ENCODE data around the gene DPP8. TPM values are rescaled to one million over a fixed set of nuclear protein-coding genes. Genes with fewer than 3 reads are reported as not detected.
"Not testable (repeated sequence)": the region's sequence is repeated elsewhere in the genome, so short reads cannot be mapped to it uniquely, and the experiment has no call there.

DPP8 gene
- total RNA-seq, 2 experiments from 2014 or later = 48.7 to 52.2 TPM

GRCh38 chr15:65401611-65402240 is 115.8 kb downstream of the DPP8 start:
- POLR2A ChIA-PET = no interaction called here
- H3K27ac Mint-ChIP-seq = no peak overlapping the region
- DNase-seq = no peak
- peaks cover 45% of the 10 kb centered on the region for H3K27me3 Mint-ChIP-seq
- ATAC-seq (ENCODE audit: low read depth) = no peak
- H3K9me3 Mint-ChIP-seq = no peaks in the 10 kb centered on the region
- no peak overlapping the region for H3K4me3 Mint-ChIP-seq
- H3K4me1 Mint-ChIP-seq = peaks cover 5% of the 10 kb centered on the region
- H3K36me3 Mint-ChIP-seq = no peaks in the 10 kb centered on the region

DNA sequence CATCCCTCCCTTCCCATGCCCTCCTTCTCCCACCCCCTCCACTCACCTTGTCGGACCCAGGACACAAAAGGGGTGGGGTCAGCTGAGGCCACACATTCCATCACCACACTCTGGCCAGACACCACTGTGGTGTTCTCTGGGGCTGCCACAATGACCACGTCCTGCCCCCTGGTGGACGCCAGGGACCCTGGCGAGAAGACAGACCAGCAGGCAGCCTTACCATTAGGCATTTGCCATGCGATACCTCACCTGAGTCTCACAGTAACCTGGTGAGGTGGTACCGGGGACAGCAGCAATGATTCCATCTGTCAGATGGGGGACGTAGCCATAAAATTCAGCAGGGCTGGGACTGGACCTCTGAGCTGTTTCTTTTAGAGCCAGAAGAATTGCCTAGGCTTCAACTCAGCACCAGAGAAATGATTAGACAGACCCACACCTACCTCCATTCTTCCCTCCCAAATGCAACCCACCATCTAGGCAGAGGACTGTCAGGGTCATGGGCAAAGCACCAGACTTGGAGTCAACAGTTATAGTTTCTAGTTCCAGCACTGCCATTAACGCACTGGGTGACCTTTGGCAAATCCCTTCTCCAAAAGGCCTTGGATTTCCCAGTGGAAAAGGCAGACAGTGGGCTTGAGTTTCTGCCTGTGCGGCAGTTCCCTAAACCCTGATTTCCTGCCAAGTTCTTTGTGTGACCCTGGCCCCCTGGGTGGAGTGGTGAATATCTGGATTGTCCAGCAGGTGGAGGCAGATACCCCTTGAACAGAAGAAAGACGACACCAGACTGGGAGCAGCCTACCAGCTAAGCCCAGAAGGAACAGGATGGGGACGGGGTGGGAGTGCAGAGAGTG is 116.5 kb downstream of the DPP8 start:
- no peaks in the 10 kb centered on the region for H3K36me3 Mint-ChIP-seq
- H3K9me3 Mint-ChIP-seq = no peaks in the 10 kb centered on the region
- DNase-seq = peak; percentile 69
- H3K4me1 Mint-ChIP-seq = peaks cover 10% of the 10 kb centered on the region
- no peak overlapping the region for H3K27ac Mint-ChIP-seq
- no peak overlapping the region for H3K4me3 Mint-ChIP-seq
- POLR2A ChIA-PET = no interaction called here
- ATAC-seq (ENCODE audit: low read depth) = peak; percentile 71
- peaks cover 51% of the 10 kb centered on the region for H3K27me3 Mint-ChIP-seq

DNA sequence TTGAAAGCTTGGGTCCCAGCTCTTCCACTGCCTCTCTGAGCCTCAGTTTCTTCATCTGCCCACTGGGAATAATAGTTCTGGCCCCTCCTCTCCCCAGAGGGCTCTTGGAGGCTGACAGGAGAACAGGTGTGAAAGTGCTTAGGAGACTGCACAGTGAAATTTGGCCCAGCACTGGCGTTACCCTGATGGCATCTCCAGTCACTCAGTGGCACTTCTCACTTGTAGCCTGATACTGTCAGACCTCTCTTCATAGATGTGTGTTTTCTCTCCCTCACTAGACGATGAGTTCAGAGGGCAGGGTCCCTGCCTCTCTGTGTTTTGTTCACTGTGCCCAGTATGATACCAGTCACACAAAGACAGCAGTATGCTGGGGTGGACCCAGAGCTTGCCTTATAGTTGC is 117.5 kb downstream of the DPP8 start:
- no peak for DNase-seq
- H3K9me3 Mint-ChIP-seq = no peaks in the 10 kb centered on the region

GRCh38 chr15:65399001-65399706 is 118.3 kb downstream of the DPP8 start:
- Mint-ChIP-seq H3K4me3 (no peak overlapping the region), H3K4me1 (peaks cover 10% of the 10 kb centered on the region), H3K36me3 (no peaks in the 10 kb centered on the region), H3K9me3 (no peaks in the 10 kb centered on the region), H3K27me3 (peaks cover 60% of the 10 kb centered on the region), H3K27ac (no peak overlapping the region)
- POLR2A ChIA-PET = interaction anchor here (0.7 kb wide), 2 partner anchors 27 to 90 kb away, joined by 3 read pairs; no protein-coding TSS in a partner anchor
- ATAC-seq (ENCODE audit: low read depth) (no peak), DNase-seq (no peak)

More for the DNA sequence above, 117.5 kb downstream of the DPP8 start:
- H3K36me3 Mint-ChIP-seq = no peaks in the 10 kb centered on the region
- no peak overlapping the region for H3K4me3 Mint-ChIP-seq
- POLR2A ChIA-PET = interaction anchor here (0.7 kb wide), 1 partner anchor 89 kb away, joined by 3 read pairs; no protein-coding TSS in a partner anchor
- no peak overlapping the region for H3K27ac Mint-ChIP-seq
- H3K27me3 Mint-ChIP-seq = peaks cover 56% of the 10 kb centered on the region
- ATAC-seq (ENCODE audit: low read depth) = no peak
- peaks cover 10% of the 10 kb centered on the region for H3K4me1 Mint-ChIP-seq

GRCh38 chr15:65398486-65398885 is 119.0 kb downstream of the DPP8 start:
- H3K9me3 Mint-ChIP-seq; DNase-seq; H3K36me3 Mint-ChIP-seq; POLR2A ChIA-PET; H3K27ac Mint-ChIP-seq; ATAC-seq (ENCODE audit: low read depth); H3K4me3 Mint-ChIP-seq: not testable (repeated sequence)
- peaks cover 65% of the 10 kb centered on the region for H3K27me3 Mint-ChIP-seq
- peaks cover 10% of the 10 kb centered on the region for H3K4me1 Mint-ChIP-seq

- no peak overlapping the region for H3K4me3 Mint-ChIP-seq
These were observed 120.5 kb downstream of the DPP8 start for GRCh38 chr15:65396965-65397317.

GRCh38 chr15:65396283-65396964 is 121.1 kb downstream of the DPP8 start:
- POLR2A ChIA-PET = no interaction called here

More at GRCh38 chr15:65396965-65397317, 120.5 kb downstream of the DPP8 start:
- DNase-seq = no peak
- no peak for ATAC-seq (ENCODE audit: low read depth)
- Mint-ChIP-seq H3K27me3 (peaks cover 70% of the 10 kb centered on the region), H3K27ac (no peak overlapping the region), H3K9me3 (no peaks in the 10 kb centered on the region), H3K4me1 (peaks cover 10% of the 10 kb centered on the region), H3K36me3 (no peaks in the 10 kb centered on the region)
- POLR2A ChIA-PET = no interaction called here

GRCh38 chr15:65395567-65396202 is 121.8 kb downstream of the DPP8 start:
- DNase-seq (no peak), ATAC-seq (ENCODE audit: low read depth) (no peak)
- POLR2A ChIA-PET = no interaction called here
- no peak overlapping the region for H3K27ac Mint-ChIP-seq
- no peaks in the 10 kb centered on the region for H3K9me3 Mint-ChIP-seq
- peaks cover 70% of the 10 kb centered on the region for H3K27me3 Mint-ChIP-seq
- H3K4me3 Mint-ChIP-seq = no peak overlapping the region
- H3K36me3 Mint-ChIP-seq = no peaks in the 10 kb centered on the region
- H3K4me1 Mint-ChIP-seq = peaks cover 7% of the 10 kb centered on the region

More at GRCh38 chr15:65396283-65396964, 121.1 kb downstream of the DPP8 start:
- Mint-ChIP-seq H3K4me1 (peaks cover 10% of the 10 kb centered on the region), H3K27me3 (peaks cover 70% of the 10 kb centered on the region), H3K36me3 (no peaks in the 10 kb centered on the region), H3K9me3 (no peaks in the 10 kb centered on the region), H3K27ac (no peak overlapping the region), H3K4me3 (no peak overlapping the region)
- DNase-seq = no peak
- no peak for ATAC-seq (ENCODE audit: low read depth)

DNA sequence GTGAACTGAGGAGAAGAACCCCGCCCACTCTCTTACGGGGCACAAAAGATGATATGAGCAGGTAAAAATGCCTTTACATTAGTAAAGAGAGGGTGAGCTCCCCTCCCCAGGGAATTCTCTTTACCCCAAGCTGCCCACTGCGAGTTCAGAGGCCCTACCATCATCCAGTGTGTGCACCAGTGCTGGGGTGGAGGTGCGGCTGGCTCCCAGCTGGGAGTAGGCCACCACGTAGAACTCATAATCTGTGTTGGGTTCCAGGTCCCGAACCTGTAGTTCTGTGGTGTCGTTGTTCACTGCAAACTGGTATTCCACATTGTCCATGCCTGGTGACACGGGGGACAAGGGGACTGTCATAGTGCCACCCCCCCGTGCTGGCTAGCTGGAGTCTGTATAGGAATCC is 122.6 kb downstream of the DPP8 start:
- Mint-ChIP-seq H3K36me3 (no peaks in the 10 kb centered on the region), H3K9me3 (no peaks in the 10 kb centered on the region), H3K27ac (no peak overlapping the region), H3K4me3 (no peak overlapping the region), H3K4me1 (peaks cover 7% of the 10 kb centered on the region), H3K27me3 (peaks cover 68% of the 10 kb centered on the region)
- ATAC-seq (ENCODE audit: low read depth) (no peak), DNase-seq (no peak)
- POLR2A ChIA-PET = no interaction called here

DNA sequence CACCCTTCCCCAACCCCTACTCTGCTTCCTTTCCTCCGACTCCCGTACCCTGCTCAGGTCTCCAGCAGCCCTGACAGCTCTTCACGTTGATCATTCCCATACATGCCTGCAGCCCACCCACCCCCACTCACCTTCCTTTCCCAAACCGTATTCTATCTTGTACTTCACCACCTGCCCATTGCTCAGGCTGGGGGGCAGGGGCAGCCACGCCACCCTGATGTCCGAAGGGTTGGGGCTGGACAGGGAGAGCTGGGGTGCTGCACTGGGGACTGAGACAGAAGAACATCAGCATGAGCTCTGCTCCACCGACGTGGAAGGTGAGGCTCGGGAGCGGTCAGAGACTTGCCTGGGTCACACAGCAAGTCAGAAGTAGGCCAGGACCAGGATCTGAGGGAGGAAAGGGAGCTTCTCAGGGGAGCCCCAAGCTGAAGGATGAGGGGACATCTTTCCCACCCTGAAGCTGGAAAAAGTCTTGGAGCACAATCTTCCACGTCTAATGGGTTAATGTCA is 123.2 kb downstream of the DPP8 start:
- Mint-ChIP-seq H3K9me3 (no peaks in the 10 kb centered on the region), H3K27ac (no peak overlapping the region), H3K4me3 (no peak overlapping the region), H3K36me3 (no peaks in the 10 kb centered on the region), H3K4me1 (peaks cover 7% of the 10 kb centered on the region), H3K27me3 (peaks cover 62% of the 10 kb centered on the region)
- ATAC-seq (ENCODE audit: low read depth) (no peak), DNase-seq (no peak)
- POLR2A ChIA-PET = no interaction called here

- H3K27ac Mint-ChIP-seq = no peak overlapping the region
- no peak for DNase-seq
- peaks cover 55% of the 10 kb centered on the region for H3K27me3 Mint-ChIP-seq
- H3K4me3 Mint-ChIP-seq = no peak overlapping the region
- no peak for ATAC-seq (ENCODE audit: low read depth)
- H3K36me3 Mint-ChIP-seq = no peaks in the 10 kb centered on the region
- POLR2A ChIA-PET = no interaction called here
- H3K4me1 Mint-ChIP-seq = peaks cover 7% of the 10 kb centered on the region
- H3K9me3 Mint-ChIP-seq = no peaks in the 10 kb centered on the region
These were observed 123.9 kb downstream of the DPP8 start for GRCh38 chr15:65393557-65393956.

GRCh38 chr15:65393091-65393490 is 124.4 kb downstream of the DPP8 start:
- POLR2A ChIA-PET = no interaction called here
- H3K27me3 Mint-ChIP-seq = peaks cover 50% of the 10 kb centered on the region
- ATAC-seq (ENCODE audit: low read depth) (no peak), DNase-seq (no peak)
- H3K27ac Mint-ChIP-seq = no peak overlapping the region
- H3K4me3 Mint-ChIP-seq = no peak overlapping the region
- peaks cover 7% of the 10 kb centered on the region for H3K4me1 Mint-ChIP-seq
- no peaks in the 10 kb centered on the region for H3K36me3 Mint-ChIP-seq
- H3K9me3 Mint-ChIP-seq = no peaks in the 10 kb centered on the region

Data from activated naive CD8-positive, alpha-beta T cell treated with anti-CD3 and anti-CD28 coated beads, Interleukin-2, amount 10 ng/mL, durations not matched to agents 7 days and 5 days (primary cell).